Endothelial cell of umbilical vein (primary cell): ENCODE results near the gene CDKN2B-AS1. TPM values are rescaled to one million over a fixed set of nuclear protein-coding genes. Genes with fewer than 3 reads are reported as not detected.

ENCODE experiments used
- BruUV-seq: library from RNA; stranded (reverse); fragments of 400-500 nt; replicated peaks from 2 replicates; lab custom pipeline; 2021; lab: Mats Ljungman, UMichigan
- CTCF ChIA-PET: fragments of 300-600, 350-600 bp; sonication (Branson Sonifier 250); formaldehyde crosslinking; loops from one replicate; lab custom pipeline; 2021; ENCODE audit warnings: antibody characterized with exemption, inconsistent platforms; lab: Charles Lee
- POLR2A ChIA-PET: fragments of 300-600, 350-600 bp; sonication (Branson Sonifier 250); formaldehyde crosslinking; loops from one replicate; lab custom pipeline; 2021; ENCODE audit warnings: antibody characterized with exemption, inconsistent platforms; lab: Charles Lee
- DNase-seq: peaks from one replicate; pipeline ENCODE4 v3.0.0-alpha.2; 2011; ENCODE audit warnings: low read depth, low spot score
- FAIRE-seq: peaks from 2 replicates; lab custom pipeline; 2011; peaks lifted over from hg19 to GRCh38; lab: Jason Lieb, UNC
- H2AFZ ChIP-seq: 2 replicates; pipeline ENCODE4 v1.6.0; 2012; ENCODE audit warnings: low read depth, low read length, control low read depth, inconsistent platforms
- H3K27ac ChIP-seq: 2 replicates; pipeline ENCODE4 v1.5.1; 2011; ENCODE audit warnings: low read depth, mild to moderate bottlenecking, control low read depth, low read length, moderate library complexity; ENCODE audit not compliant: insufficient read depth
- H3K27me3 ChIP-seq, 2 experiments: 2 replicates each; pipeline versions ENCODE4 v1.6.0 to v1.6.1; 2011; ENCODE audit warnings: low read length in 2 of 2, mixed read lengths in 1 of 2; ENCODE audit not compliant: control insufficient read depth in 2 of 2, insufficient read depth in 2 of 2
- H3K36me3 ChIP-seq, 2 experiments: 2 replicates in 1 of 2; 3 replicates in 1 of 2; pipeline ENCODE4 v1.5.1; 2011; ENCODE audit warnings: low read length in 2 of 2, mild to moderate bottlenecking in 1 of 2, moderate library complexity in 1 of 2; ENCODE audit not compliant: control insufficient read depth in 2 of 2, insufficient read depth in 2 of 2; ENCODE audit errors: extremely low read depth in 1 of 2
- H3K4me1 ChIP-seq: 3 replicates; pipeline ENCODE4 v1.5.1; 2011; ENCODE audit warnings: mild to moderate bottlenecking, low read length; ENCODE audit not compliant: control insufficient read depth, insufficient read depth; ENCODE audit errors: extremely low read depth
- H3K4me2 ChIP-seq: 2 replicates; pipeline ENCODE4 v1.6.1; 2011; ENCODE audit warnings: low read length, control low read depth, mixed read lengths; ENCODE audit not compliant: insufficient read depth
- H3K4me3 ChIP-seq, 3 experiments: fragments of 200-600 bp in 1 of 3; sonication (generic), shearing (Covaris generic) in 1 of 3; replicated peaks in 1 of 3; 2 replicates each; pipeline ENCODE4 v1.5.1; 2011 to 2016; ENCODE audit warnings: control low read depth in 3 of 3, low read length in 3 of 3, mild to moderate bottlenecking in 2 of 3, inconsistent platforms in 1 of 3, low read depth in 1 of 3, moderate library complexity in 1 of 3; ENCODE audit not compliant: insufficient read depth in 1 of 3
- H3K79me2 ChIP-seq: 2 replicates; pipeline ENCODE4 v1.6.0; 2012; ENCODE audit warnings: low read length, inconsistent platforms; ENCODE audit not compliant: control insufficient read depth, insufficient read depth
- H3K9ac ChIP-seq: replicated peaks from 2 replicates; pipeline ENCODE3; 2011; ENCODE audit warnings: low read length, control low read depth; ENCODE audit not compliant: insufficient read depth; ENCODE audit errors: extremely low read depth
- H3K9me1 ChIP-seq: replicated peaks from 3 replicates; pipeline ENCODE4 v1.6.0; 2011; ENCODE audit warnings: mild to moderate bottlenecking, low read length; ENCODE audit not compliant: control insufficient read depth, insufficient read depth; ENCODE audit errors: extremely low read depth
- H3K9me3 ChIP-seq: replicated peaks from 2 replicates; pipeline ENCODE4 v1.5.1; 2012; ENCODE audit warnings: low read length, inconsistent platforms; ENCODE audit not compliant: control insufficient read depth, insufficient read depth
- H4K20me1 ChIP-seq: replicated peaks from 2 replicates; pipeline ENCODE3; 2011; ENCODE audit warnings: mild to moderate bottlenecking, low read length; ENCODE audit not compliant: control insufficient read depth, insufficient read depth; ENCODE audit errors: extremely low read depth
- FOS ChIP-seq: IDR thresholded peaks from 2 replicates; pipeline ENCODE4 v1.6.1; 2011; ENCODE audit warnings: mild to moderate bottlenecking, low read length, moderate library complexity, borderline replicate concordance; ENCODE audit not compliant: insufficient read depth
- GATA2 ChIP-seq: IDR thresholded peaks from 2 replicates; pipeline ENCODE4 v1.7.0; 2011; ENCODE audit warnings: low read depth, mild to moderate bottlenecking, moderate library complexity, mixed read lengths, low read length; ENCODE audit not compliant: insufficient read length, insufficient read depth
- JUN ChIP-seq: IDR thresholded peaks from 2 replicates; pipeline ENCODE4 v1.6.1; 2011; ENCODE audit warnings: borderline replicate concordance, low read depth; ENCODE audit not compliant: insufficient read length, insufficient read depth
- MAX ChIP-seq: IDR thresholded peaks from 2 replicates; pipeline ENCODE4 v1.6.1; 2011; ENCODE audit not compliant: insufficient read depth, insufficient read length
- MYC ChIP-seq: IDR thresholded peaks from one replicate; pipeline ENCODE4 v1.6.1; 2011; ENCODE audit warnings: mild to moderate bottlenecking, low read depth, low read length
- POLR2A ChIP-seq: IDR thresholded peaks from 2 replicates; pipeline ENCODE4 v1.6.1; 2012; ENCODE audit warnings: low read depth, mild to moderate bottlenecking, control low read depth, low read length
- POLR2AphosphoS5 ChIP-seq: IDR thresholded peaks from 2 replicates; pipeline ENCODE4 v1.6.1; 2012; ENCODE audit warnings: low read depth, mild to moderate bottlenecking, control low read depth, low read length, moderate library complexity; ENCODE audit not compliant: insufficient read depth
- dilution Hi-C: fragments of 300-500 bp; cut with MboI; formaldehyde crosslinking; loops from one replicate; pipeline ENCODE4 v1.15.0; 2019; ENCODE audit warnings: low sequenced_read_pairs; ENCODE audit not compliant: extremely low pct_ligation_motif_present
- intact Hi-C: fragments of 100-400 bp; cut with micrococcal nuclease; formaldehyde crosslinking; loops from one replicate; pipeline ENCODE4 v1.10.0; 2022
- polyA plus RNA-seq, 4 experiments: library from polyadenylated mRNA; depleted of rRNA in 3 of 4; stranded (reverse) in 3 of 4; unstranded in 1 of 4; fragments of >200 nt; gene quantifications; 2 replicates each; pipeline versions ENCODE4 v1.2.1 to v1.2.3, GENCODE V29; 2011 to 2012; ENCODE audit warnings: missing spikeins in 1 of 4
- total RNA-seq: library from RNA; stranded (reverse); gene quantifications from 2 replicates; pipeline ENCODE4 v1.2.3, GENCODE V29; 2021

The CDKN2B-AS1 gene
- total and polyA plus RNA-seq, 2 donors (not counting 3 experiments of a cell fraction or from before 2014, with no cell fraction given): 0.44 to 1.9 TPM

DNA sequence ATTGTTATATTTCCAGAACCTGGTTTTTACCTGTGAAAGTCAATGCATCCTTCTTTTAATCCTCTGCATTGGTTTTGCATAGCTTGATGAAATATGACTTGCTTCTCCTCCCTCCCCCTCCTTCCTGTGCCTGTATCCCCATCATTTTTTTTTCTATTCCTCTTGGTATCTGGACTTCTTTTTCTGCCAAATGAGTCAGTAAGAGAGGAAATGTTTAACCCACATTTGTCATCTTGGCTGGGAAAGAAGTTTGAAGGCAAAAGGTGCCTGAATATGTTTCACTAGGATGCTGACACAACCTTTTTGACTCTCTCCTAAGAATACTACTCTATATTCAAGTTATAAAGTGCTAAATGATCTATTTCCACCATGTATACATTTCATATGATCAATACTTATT lies 50.0 kb downstream of the CDKN2B-AS1 start:
- peaks cover 24% of the 10 kb centered on the region for H3K4me1 ChIP-seq

GRCh38 chr9:22045423-22045822 lies 50.8 kb downstream of the CDKN2B-AS1 start:
- peaks cover 25% of the 10 kb centered on the region for H3K4me1 ChIP-seq
- H3K27ac ChIP-seq: no peak overlapping the region
- intact Hi-C loops: loop anchor here (2.0 kb wide), 1 partner anchor 73 kb away; no protein-coding TSS in a partner anchor
- no peak overlapping the region for H2AFZ ChIP-seq
- BruUV-seq: no TSS peak
- peak overlapping the region; percentile 1 for H3K4me2 ChIP-seq
- POLR2A ChIA-PET: no interaction called here
- H4K20me1 ChIP-seq: no peaks in the 10 kb centered on the region
- H3K9me1 ChIP-seq: no peaks in the 10 kb centered on the region
- no peak for TF ChIP-seq POLR2A
- TF ChIP-seq MAX: no peak
- TF ChIP-seq POLR2AphosphoS5: no peak
- no peak for TF ChIP-seq MYC
- no peaks in the 10 kb centered on the region for H3K9me3 ChIP-seq
- H3K36me3 ChIP-seq: no peaks in the 10 kb centered on the region
- no peak for FAIRE-seq
- H3K79me2 ChIP-seq: no peaks in the 10 kb centered on the region
- dilution Hi-C loops: no loop called here
- no peaks in the 10 kb centered on the region for H3K27me3 ChIP-seq
- DNase-seq: peak; percentile 30
- CTCF ChIA-PET: interaction anchor here (1.0 to 6.7 kb wide), 8 partner anchors 16 to 232 kb away, joined by 3 to 45 read pairs (median 6); no protein-coding TSS in a partner anchor
- no peak overlapping the region for H3K4me3 ChIP-seq
- no peak overlapping the region for H3K9ac ChIP-seq

More for the DNA sequence above, 50.0 kb downstream of the CDKN2B-AS1 start:
- POLR2A ChIA-PET: no interaction called here
- no peak overlapping the region for H2AFZ ChIP-seq
- intact Hi-C loops (loop anchor here (1.0 to 2.0 kb wide), 2 partner anchors 74 to 114 kb away; no protein-coding TSS in a partner anchor), dilution Hi-C loops (no loop called here)
- no peak overlapping the region for H3K4me3 ChIP-seq
- H3K27ac ChIP-seq: no peak overlapping the region
- H3K9me3 ChIP-seq: no peaks in the 10 kb centered on the region
- no peaks in the 10 kb centered on the region for H3K27me3 ChIP-seq
- H3K79me2 ChIP-seq: no peaks in the 10 kb centered on the region
- TF ChIP-seq FOS (peak; percentile 93), MAX (no peak), MYC (no peak), POLR2AphosphoS5 (peak; percentile 45), GATA2 (peak; percentile 25), JUN (peak; percentile 74)
- DNase-seq (peak; percentile 87), FAIRE-seq (peak; percentile 81)
- no TSS peak for BruUV-seq
- no peaks in the 10 kb centered on the region for H3K9me1 ChIP-seq
- CTCF ChIA-PET: interaction anchor here (0.7 to 6.7 kb wide), 9 partner anchors 9 to 408 kb away, joined by 3 to 45 read pairs (median 7); partner anchors contain the start of gene CDKN2B
- H3K4me2 ChIP-seq: peak overlapping the region; percentile 8
- no peak overlapping the region for H3K9ac ChIP-seq
- no peaks in the 10 kb centered on the region for H3K36me3 ChIP-seq
- no peaks in the 10 kb centered on the region for H4K20me1 ChIP-seq
